Osteoblast (primary cell): ENCODE results near the gene AZIN2. TPM values are rescaled to one million over a fixed set of nuclear protein-coding genes. Genes with fewer than 3 reads are reported as not detected.

Experiments used
- DNase-seq: peaks from one replicate; pipeline ENCODE4 v3.0.0; 2011; ENCODE audit warnings: low spot score, mixed read lengths; ENCODE audit not compliant: insufficient read length; ENCODE audit errors: missing footprints
- H2AFZ ChIP-seq: 2 replicates; pipeline ENCODE4 v1.6.0; 2011; ENCODE audit warnings: mild to moderate bottlenecking, low read length
- H3K27ac ChIP-seq: 2 replicates; pipeline ENCODE4 v1.5.1; 2011; ENCODE audit warnings: mild to moderate bottlenecking, low read depth, low read length, moderate library complexity
- H3K27me3 ChIP-seq: 2 replicates; pipeline ENCODE4 v1.6.0; 2012; ENCODE audit warnings: mild to moderate bottlenecking, control low read depth, inconsistent platforms, low read length, moderate library complexity; ENCODE audit not compliant: insufficient read depth
- H3K36me3 ChIP-seq: 2 replicates; pipeline ENCODE4 v1.5.1; 2011; ENCODE audit warnings: mild to moderate bottlenecking, low read length, control low read depth, moderate library complexity; ENCODE audit not compliant: insufficient read depth
- H3K4me1 ChIP-seq: 2 replicates; pipeline ENCODE4 v1.5.1; 2011; ENCODE audit warnings: mild to moderate bottlenecking, low read length, control low read depth, moderate library complexity; ENCODE audit not compliant: insufficient read depth
- H3K4me2 ChIP-seq: 2 replicates; pipeline ENCODE4 v1.6.0; 2011; ENCODE audit warnings: mild to moderate bottlenecking, low read length; ENCODE audit not compliant: insufficient read depth
- H3K4me3 ChIP-seq: fragments of 200-600 bp; sonication (generic); 3 replicates; pipeline ENCODE4 v1.5.1; 2012; ENCODE audit warnings: mild to moderate bottlenecking, low read length, inconsistent platforms; ENCODE audit not compliant: insufficient read depth
- H3K79me2 ChIP-seq: 2 replicates; pipeline ENCODE4 v1.6.0; 2012; ENCODE audit warnings: mild to moderate bottlenecking, low read length, control low read depth, inconsistent platforms; ENCODE audit not compliant: insufficient read depth
- H3K9me3 ChIP-seq: 2 replicates; pipeline ENCODE4 v1.5.1; 2011; ENCODE audit warnings: low read depth, low read length, control low read depth
- H4K20me1 ChIP-seq: 2 replicates; pipeline ENCODE4 v1.6.0; 2012; ENCODE audit warnings: mild to moderate bottlenecking, low read length, control low read depth; ENCODE audit not compliant: insufficient read depth
- total RNA-seq: library from RNA; depleted of rRNA; stranded (reverse); fragments of >200 nt; gene quantifications from 2 replicates; pipeline ENCODE4 v1.2.3, GENCODE V29; 2012
- TF ChIP-seq, protein P1 (sequence below): IDR thresholded peaks from 2 replicates; pipeline ENCODE4 v1.5.1; 2011; ENCODE audit warnings: mild to moderate bottlenecking, low read depth, low read length, moderate library complexity; ENCODE audit errors: extremely low read depth

The AZIN2 gene
- total RNA-seq, 1 donor: 18.8 TPM

DNA sequence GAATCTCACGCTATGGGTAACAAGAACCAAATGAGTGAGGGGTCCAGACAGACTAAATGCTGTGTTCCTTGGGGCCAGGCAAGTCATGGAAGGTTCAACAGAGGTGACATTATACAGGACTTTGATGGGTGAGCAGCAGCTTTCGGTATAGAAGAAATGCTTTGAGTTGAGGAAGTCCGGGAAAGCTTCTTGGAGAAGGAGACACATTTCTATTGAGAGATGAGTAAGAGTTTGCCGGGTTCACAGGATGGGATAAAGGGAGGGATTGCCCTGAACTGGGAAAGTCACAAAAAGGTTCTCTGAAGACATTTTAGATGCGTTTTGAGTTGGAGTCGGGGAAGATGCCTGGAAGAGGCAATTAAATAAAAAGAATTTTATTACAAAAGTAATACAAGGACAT lies 580 bp upstream of the AZIN2 start:
- H3K27ac ChIP-seq: peak overlapping the region; percentile 60
- peak overlapping the region; percentile 95 for H3K4me2 ChIP-seq
- H3K79me2 ChIP-seq: no peaks in the 10 kb centered on the region
- TF ChIP-seq, protein P1, sequence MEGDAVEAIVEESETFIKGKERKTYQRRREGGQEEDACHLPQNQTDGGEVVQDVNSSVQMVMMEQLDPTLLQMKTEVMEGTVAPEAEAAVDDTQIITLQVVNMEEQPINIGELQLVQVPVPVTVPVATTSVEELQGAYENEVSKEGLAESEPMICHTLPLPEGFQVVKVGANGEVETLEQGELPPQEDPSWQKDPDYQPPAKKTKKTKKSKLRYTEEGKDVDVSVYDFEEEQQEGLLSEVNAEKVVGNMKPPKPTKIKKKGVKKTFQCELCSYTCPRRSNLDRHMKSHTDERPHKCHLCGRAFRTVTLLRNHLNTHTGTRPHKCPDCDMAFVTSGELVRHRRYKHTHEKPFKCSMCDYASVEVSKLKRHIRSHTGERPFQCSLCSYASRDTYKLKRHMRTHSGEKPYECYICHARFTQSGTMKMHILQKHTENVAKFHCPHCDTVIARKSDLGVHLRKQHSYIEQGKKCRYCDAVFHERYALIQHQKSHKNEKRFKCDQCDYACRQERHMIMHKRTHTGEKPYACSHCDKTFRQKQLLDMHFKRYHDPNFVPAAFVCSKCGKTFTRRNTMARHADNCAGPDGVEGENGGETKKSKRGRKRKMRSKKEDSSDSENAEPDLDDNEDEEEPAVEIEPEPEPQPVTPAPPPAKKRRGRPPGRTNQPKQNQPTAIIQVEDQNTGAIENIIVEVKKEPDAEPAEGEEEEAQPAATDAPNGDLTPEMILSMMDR: no peak
- H3K27me3 ChIP-seq: no peaks in the 10 kb centered on the region
- no peaks in the 10 kb centered on the region for H3K9me3 ChIP-seq
- H2AFZ ChIP-seq: peak overlapping the region; percentile 98
- peaks cover 18% of the 10 kb centered on the region for H3K4me1 ChIP-seq
- H3K4me3 ChIP-seq: peak overlapping the region; percentile 80
- H4K20me1 ChIP-seq: peaks cover 5% of the 10 kb centered on the region
- peak; percentile 45 for DNase-seq
- H3K36me3 ChIP-seq: no peaks in the 10 kb centered on the region

DNA sequence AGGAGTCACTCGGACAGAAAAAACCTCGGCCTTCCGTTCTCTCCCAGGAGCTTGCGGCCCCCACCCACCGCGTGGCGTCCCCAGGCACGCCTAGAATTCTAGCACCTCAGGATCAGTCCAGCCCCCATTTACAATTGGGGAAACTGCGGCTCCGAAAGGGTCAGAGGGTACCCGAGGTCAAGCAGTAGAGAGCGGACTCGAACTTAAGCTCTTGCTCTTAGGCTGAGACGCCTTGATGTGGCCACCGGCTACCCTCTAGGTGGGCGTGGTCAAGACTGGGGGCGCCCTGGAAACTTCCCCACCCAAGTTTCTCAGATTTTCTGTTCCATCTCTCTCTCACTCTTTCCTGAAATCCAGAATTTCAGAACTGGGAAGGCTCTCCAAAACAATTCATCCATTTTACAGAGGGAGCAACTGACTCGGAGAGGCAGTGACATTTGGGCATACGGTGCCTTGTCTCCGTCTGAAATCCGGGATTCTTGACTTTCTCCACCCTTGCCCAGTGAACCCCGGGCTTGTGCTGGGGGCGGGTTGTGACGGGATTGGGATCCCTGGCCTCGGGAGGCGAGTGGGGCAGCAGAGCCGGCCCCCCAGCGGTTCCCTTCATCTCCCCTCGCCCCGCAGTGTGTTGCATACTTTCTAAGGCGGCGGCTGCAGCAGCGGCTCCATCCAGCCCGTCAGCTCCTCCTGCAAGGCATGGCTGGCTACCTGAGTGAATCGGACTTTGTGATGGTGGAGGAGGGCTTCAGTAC lies 777 bp downstream of the AZIN2 start:
- no peaks in the 10 kb centered on the region for H3K27me3 ChIP-seq
- H3K9me3 ChIP-seq: no peaks in the 10 kb centered on the region
- peak; percentile 67 for DNase-seq
- TF ChIP-seq, protein P1: no peak
- peak overlapping the region; percentile 80 for H3K4me3 ChIP-seq
- H3K27ac ChIP-seq: no peak overlapping the region
- H4K20me1 ChIP-seq: peaks cover 10% of the 10 kb centered on the region
- peak overlapping the region; percentile 95 for H3K4me2 ChIP-seq
- no peaks in the 10 kb centered on the region for H3K36me3 ChIP-seq
- no peaks in the 10 kb centered on the region for H3K79me2 ChIP-seq
- H2AFZ ChIP-seq: peak overlapping the region; percentile 85
- peaks cover 18% of the 10 kb centered on the region for H3K4me1 ChIP-seq

DNA sequence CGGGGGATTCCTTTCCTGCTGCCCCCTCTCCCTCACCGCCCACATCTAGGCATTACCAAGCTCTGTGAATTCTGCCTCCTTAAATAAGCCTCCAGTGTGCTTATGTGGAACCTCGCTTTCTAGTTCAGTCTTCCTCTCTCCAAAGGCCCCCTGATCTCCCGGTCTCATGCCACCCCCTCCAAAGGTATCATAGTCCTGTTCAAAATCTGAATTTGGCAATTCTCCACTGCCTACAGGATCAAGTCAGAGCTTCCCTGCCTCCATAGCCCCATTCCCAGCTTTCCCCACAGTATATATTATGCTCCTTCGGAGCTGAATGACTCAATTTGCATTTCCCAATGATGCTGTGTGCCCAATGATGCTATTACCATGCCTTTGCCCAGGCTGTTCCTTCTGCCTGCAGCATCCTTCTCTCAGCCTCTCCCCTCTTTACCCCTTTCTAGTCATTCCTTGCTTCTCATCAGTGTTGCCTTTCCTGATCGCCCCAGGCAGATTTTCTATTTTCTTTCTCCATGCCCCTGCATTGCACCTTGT lies 1.7 kb downstream of the AZIN2 start:
- H3K9me3 ChIP-seq: no peaks in the 10 kb centered on the region
- H3K27me3 ChIP-seq: no peaks in the 10 kb centered on the region
- H3K27ac ChIP-seq: no peak overlapping the region
- H3K4me2 ChIP-seq: peak overlapping the region; percentile 95
- H2AFZ ChIP-seq: no peak overlapping the region
- H3K4me1 ChIP-seq: peaks cover 18% of the 10 kb centered on the region
- no peaks in the 10 kb centered on the region for H3K79me2 ChIP-seq
- DNase-seq: peak; percentile 82
- H4K20me1 ChIP-seq: peaks cover 11% of the 10 kb centered on the region
- H3K36me3 ChIP-seq: no peaks in the 10 kb centered on the region
- TF ChIP-seq, protein P1: no peak
- H3K4me3 ChIP-seq: peak overlapping the region; percentile 80

DNA sequence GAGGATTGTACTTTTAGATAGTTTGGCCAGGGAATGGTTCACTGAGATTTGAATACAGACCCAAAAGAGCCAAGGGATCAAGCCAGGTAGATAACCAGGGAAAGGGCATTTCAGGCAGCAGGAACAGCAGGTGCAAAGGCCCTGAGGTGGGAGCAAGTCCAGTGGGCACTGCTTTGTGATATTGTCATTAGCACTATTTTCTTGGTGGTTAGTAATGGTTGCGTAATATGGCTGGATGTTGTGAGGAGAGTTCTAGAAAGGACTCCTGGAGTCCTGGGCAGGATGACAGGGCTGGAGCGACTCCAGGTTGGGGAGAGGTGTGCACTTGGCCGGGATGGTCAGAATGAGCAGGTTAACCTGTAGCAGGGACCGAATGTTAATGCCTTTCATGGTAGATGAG lies 4.4 kb downstream of the AZIN2 start:
- peaks cover 11% of the 10 kb centered on the region for H4K20me1 ChIP-seq
- DNase-seq: peak; percentile 3
- no peaks in the 10 kb centered on the region for H3K27me3 ChIP-seq

More for the DNA sequence above, 4.4 kb downstream of the AZIN2 start:
- H3K36me3 ChIP-seq: no peaks in the 10 kb centered on the region
- H3K9me3 ChIP-seq: no peaks in the 10 kb centered on the region
- H3K4me1 ChIP-seq: peaks cover 15% of the 10 kb centered on the region
- H3K4me3 ChIP-seq: no peak overlapping the region
- TF ChIP-seq, protein P1: no peak
- no peak overlapping the region for H3K27ac ChIP-seq
- H2AFZ ChIP-seq: no peak overlapping the region
- H3K79me2 ChIP-seq: no peaks in the 10 kb centered on the region
- no peak overlapping the region for H3K4me2 ChIP-seq
